Measurements from ENCODE around the gene SBNO2.

SBNO2 gene

DNA sequence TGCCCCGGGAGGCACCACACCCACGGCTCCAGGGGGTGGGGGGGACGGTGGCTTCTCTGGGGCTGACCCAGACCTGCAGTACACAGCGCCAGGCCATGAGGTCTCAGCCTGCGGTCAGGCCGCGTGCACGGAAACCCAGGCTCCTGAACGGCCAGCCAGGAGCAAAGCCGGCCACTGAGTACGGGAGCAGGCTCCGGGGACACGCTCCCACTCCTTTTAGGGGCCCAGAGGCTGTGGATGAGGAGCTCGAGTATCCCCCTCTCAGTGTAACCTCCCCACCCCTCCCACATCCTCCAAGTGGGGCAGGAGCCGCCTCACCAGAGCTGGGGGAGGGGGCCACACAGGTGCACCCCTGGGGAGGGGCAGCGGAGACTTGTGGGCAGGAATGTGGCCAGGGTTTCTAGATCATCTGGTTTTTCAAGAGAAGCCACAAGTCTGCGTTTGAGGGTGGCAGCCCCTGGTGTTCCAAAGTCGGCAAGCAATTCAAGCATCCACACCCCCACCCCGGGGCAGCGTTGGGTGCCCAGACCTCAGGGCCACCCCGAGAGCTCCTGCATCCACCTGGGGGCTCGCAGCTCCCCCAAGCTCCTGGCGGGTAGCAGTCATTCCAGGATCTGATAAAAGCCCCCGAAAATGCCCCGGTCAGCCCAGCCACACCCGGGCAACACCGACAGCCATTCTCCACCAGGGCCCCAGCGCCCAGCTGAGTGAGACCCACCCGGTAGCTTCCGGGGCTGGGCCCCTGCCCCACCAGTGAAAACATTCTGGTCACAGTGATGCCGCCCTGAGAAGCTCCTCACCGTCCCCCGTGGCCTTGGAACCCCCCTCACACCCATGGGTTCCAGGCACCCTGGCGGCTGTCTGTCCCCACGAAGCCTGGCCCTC lies 6.1 kb downstream of the SBNO2 start:
- no peak for ATAC-seq

DNA sequence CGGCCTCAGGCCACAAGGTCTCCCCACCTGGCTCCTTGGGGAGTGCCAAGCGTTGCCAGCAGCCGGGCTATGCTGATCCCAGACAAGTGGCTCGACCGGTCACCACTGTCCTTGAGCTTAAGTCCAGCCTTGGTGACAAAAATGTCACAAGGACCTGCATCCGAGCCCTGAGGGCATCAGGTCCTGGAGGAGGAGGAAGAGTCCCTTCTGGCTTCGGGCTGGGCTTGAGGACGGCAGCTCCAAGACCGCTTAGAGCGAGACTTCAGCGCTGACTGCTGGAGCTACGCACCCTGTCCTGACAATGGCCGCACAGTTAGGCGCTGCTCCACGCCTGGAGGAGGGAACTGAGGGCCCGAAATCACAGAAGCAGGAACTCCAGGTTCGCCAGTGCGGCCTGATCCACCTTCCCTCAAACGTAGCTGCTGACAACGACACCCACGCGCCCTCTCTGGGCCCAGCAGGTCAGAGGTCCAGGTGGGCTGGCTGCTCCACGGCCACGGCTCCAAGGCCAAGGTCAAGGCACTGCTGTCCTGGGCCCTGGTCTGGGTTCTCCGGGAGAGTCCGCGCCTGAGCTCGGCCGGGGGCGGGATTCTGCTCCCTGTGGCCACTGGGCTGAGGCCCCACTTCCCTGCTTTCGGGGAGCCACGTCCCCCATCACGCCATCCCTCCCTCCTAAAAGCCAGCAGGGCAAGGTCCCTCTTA lies 7.0 kb downstream of the SBNO2 start:
- no peak for ATAC-seq

DNA sequence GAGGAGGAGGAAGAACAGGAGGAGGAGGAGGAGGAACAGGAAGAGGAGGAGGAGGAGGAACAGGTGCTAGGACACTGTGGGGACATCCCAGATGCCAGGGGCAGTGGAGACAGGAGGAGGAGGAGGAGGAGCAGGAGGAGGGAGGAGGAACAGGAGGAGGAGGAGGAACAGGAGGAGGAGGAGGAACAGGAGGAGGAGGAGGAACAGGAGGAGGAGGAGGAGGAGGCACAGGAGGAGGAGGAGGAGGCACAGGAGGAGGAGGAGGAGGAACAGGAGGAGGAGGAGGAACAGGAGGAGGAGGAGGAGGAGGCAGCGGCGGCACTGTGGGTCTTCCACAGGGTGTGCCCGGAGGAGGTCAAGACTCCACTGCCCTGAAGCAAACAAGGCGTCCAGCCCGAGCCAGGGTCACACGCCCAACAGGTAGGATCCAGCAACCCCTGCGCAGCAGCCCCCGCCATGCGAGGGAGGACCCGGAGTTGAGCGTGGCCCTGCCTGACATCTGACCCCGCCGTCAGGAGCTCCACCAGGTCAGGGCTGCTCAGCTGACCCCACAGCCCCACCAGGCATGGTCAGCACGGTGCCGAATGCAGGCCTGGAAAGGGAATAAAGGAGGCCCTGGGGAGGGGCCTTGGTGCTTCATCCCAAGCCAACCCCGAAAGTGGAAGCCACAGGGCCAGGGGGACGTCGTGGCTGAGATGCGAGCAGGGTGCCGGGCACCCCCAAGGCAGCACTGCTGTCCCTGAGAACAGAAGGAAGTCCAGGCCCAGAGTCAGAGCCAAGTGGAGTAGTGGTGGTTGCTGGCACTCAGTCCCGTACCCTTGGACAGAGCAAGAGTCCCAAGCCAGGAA lies 9.2 kb downstream of the SBNO2 start:
- ATAC-seq = no peak

DNA sequence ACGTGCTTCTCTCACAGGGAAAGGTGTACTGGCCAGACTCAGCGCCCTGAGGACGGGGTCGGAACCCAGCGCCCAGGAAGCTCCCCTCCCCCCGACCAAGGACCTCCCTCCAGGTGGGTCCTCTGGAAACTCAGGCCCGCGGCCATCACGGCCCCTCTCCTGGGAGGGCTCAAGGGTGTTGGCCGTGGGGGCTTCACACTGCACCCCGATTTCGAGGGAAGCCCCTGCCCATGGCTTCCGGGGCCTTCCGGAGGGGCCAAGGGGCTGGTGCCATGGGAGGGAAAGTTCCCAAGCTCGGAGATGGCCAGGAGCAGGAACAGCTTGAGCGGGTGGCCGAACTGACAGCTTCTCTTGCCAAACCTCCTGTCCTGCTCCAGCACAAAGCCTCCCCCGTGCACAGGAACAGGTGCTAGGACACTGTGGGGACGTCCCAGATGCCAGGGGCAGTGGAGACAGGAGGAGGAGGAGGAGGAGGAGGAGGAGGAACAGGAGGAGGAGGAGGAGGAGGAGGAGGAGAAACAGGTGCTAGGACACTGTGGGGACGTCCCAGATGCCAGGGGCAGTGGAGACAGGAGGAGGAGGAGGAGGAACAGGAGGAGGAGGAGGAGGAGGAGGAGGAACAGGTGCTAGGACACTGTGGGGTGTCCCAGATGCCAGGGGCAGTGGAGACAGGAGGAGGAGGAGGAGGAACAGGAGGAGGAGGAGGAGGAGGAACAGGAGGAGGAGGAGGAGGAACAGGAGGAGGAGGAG lies 10.0 kb downstream of the SBNO2 start:
- no peak for ATAC-seq

DNA sequence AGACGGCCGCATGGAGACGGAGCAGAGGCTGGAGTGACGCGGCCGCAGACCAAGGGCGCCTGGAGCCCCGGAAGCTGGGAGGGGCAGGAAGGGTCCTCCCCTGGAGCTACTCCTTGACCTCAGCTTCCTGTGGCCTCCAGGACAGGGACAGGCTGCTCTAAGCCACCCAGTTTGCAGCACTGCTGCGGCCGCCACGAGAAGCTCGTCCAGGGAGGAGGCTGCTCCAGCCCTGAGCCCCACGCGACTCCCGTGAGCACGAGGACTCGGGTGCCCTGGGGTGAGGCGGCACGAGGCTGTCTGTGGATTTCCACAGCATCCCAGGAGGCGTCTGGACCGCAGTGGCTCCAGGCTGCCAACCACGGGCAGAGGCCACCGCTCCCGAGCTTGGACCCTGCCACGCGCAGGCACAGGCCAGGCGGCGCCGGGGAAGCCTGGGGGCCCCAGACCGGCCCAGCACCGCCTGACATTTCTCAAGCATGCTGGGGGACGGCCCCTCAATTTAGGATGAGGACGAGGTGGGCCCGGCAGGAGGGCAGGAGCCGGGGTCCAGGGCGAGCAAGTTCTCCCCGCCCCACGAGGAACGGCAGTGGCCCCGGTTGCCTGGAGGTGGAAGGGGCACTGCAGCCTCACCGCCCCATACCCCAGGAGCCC lies 10.7 kb downstream of the SBNO2 start:
- ATAC-seq = no peak

DNA sequence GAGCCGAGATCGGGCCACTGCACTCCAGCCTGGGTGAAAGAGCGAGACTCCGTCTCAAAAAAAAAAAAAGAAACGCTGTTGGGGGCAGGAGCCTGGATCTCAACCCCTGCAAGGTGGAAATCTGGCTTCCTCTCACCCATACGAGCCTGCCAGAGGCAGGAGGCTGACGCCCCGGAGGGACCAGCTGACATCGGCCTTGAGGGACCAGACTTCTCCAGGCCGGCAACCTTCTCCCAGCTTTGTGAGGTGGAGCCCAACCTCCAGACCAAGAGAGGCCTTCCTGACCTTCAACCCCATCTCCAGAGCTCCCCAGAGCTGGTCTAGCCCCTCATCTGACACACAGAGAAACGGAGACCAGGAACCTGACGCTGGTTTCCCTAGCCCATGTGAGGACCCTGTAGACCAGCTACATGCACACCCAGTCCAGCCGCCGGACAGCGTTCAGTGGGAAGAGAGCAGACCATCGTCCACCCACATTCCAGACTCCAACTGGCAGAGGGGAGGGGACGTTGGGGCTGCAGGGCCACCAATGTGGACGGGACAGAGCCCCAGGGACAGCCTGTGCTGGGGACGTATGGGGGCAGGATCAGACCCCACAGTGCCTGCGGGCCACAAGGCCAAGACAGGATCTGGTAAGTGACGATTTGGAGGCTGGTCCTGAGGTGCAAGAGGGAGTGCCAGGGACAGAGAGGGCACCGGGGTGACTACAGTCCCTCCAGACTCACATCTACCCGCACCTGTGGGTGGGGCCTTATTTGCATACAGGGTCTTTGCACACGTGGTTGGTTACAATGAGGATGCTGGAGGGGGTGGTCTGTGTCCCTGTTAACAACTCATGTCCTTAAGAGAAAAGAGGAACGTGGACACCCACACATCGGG lies 11.4 kb downstream of the SBNO2 start:
- ATAC-seq = no peak

DNA sequence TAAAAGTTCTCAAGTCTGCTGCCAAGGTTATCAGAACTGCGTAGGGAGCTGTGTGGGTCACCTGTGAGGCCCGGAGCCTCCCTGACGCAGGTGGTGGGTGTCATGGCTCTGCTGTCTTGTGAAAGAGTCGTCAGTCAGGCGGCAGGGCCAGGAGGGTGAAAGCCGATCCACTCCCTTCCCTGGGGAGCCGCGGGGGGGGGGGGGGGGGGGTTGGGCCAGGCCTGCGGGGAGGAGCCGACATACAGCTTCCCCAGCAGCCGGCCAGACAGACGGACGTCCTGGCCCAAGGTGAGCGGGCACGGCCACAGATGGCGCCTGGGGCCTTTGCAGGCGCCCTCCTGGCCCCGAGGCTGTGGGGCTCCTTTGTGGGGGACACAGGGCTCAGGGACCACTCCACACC lies 12.4 kb downstream of the SBNO2 start:
- no peak for ATAC-seq

DNA sequence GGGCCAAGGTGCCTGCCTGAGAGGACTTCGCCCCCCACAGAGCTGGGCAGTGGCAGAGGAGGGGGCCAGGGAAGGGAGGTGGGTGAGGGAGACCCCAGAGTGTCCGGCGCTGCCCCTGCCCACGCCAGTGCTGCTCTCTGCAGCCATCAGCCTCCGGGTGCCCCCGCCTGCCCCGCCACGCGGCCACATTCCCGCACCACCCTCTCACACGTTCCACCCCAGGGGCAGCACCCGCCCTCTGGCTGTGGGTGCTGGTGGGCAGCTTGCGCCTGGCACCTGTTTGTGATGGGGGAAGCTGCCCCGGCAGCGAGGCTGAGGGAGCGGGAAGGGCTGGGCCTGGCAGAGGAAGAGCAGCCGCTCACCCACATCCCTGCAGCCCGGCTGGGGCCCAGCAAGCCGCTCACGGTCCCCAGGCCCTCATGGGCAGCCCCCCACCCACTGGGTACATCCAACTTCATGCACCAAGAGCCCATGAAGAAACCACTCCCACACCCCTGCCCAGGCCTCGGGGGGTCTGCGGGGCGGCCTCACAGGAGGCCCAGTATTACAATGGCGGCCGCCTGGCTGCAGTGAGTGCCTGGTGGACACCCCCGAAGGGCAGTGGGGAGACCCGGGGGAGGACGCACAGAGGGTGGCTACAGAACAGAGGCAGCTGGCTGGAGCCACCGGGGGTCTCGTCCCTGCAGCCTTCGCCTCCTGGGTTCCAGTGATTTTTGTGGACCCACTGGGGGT lies 14.0 kb downstream of the SBNO2 start:
- ATAC-seq = no peak

DNA sequence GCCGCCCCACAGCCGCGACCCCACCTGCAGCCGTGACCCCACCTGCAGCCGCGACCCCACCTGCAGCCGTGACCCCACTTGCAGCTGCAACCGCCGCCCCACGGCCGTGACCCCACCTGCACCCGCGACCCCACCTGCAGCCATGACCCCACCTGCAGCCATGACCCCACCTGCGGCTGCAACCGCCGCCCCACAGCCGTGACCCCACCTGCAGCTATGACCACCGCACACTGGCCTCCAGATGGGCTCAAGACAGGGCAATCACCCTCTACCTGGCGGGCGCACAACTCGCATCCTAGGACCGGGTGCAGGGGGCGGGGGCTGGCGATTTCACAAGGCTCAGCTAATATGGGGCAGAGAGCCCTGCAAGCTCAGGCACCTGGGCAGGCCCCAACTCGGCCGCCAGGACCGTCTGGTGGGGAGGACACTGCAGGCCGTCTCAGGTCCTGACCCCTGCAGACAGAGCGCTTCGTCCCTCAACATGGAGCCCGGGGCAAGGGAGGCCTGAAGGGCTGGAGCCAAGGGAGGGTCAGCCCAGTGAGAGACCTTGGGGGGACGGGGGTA lies 15.1 kb downstream of the SBNO2 start:
- no peak for ATAC-seq

DNA sequence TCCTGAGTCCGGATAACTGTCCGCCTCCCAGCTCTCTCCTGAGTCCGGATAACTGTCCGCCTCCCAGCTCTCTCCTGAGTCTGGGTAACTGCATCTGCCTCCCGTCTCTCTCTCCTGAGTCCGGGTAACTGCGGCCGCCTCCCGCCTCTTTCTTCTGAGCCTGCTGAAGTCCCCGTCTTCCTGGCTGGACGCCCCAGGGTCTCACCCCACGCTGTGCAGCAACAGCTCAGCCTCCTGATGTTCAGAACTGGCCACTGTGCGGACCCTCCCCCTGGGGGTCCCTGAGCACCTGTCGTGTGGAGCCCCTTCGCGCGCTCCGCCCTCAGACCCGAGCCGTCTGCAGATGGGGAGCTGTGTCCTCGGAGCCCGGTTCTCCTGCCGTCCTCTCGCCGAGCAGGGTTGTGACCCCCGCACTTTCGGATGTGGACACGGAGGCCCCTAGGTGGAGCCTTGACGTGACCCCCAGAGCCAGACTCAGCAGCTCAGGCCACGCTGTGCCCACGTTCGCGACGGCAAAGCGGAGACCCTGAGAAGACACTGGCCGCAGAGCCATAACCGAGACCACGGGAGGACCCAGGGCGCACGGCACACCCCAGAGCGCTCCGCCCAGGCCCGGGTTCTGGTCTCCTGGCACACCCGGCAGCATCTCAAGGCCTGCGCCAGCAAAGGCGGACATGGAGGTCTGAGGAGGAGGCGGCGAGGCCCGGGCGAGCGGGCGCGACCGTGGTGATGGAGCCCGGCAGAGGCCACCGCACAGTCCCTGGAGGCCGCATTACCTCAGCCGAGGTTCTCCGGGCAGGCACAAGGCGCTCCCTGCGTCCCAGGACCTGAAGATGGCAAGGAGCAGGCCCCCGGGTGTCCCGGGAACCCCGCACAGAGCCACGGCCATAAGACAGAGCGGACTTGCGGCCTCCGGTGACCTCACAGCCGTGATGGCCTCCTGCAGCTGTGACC lies 15.9 kb downstream of the SBNO2 start:
- no peak for ATAC-seq

DNA sequence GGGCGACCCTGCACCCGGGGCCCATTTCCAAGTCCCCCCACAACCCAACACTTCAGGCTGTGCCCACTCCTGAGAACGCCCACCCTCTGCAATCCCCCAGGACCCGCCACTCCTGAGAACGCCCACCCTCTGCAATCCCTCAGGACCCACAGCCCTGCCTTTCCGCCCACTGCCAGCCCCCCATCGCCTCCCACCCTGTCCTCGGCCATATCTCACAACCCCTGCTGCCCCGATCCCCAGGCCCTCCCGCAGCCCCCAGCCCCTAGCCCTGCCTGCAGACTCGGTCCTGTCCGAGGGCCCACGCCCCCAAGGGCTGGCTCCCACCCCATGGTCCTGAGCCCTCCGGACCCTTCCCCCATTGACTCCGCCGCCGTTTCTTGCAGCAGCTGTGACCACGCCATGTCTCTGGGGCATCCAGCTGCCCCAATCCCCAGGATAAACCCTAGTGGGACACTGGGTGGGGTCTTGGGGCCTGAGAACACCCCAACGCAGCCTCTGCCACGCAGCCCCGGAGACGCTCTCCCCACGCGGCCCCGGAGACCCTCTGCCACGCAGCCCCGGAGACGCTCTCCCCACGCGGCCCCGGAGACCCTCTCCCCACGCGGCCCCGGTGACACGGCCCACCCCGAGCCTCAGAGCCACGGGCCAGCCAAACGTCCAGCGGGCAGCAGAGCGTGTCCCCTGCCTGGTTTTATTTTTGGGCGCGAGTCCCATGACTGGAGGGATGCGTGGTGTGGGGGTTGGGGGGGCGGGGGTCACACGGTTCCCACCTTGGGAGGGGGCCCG lies 17.0 kb downstream of the SBNO2 start:
- ATAC-seq = no peak

DNA sequence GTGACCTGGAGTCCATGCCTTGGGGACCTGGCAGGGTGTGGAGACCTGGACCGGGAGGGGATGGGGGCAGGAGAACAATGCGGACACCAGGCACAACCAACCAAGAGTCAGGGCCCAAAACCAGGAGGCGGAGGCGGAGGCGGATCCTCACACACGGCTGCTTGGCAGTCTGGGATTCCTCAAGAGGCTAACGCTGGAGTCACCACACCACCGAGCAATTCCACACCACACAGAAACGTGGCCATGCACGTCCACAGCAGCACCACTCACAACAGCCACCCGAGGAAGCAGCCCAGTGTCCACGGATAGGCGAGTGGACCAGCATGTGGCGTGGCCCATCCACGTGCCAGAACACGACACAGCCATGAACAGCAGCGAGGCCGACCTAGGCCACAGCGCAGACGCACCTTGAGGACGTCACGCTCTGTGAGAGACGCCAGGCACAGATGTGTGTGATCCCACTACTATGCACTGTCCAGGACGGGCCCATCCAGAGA lies 17.7 kb downstream of the SBNO2 start:
- ATAC-seq = no peak

DNA sequence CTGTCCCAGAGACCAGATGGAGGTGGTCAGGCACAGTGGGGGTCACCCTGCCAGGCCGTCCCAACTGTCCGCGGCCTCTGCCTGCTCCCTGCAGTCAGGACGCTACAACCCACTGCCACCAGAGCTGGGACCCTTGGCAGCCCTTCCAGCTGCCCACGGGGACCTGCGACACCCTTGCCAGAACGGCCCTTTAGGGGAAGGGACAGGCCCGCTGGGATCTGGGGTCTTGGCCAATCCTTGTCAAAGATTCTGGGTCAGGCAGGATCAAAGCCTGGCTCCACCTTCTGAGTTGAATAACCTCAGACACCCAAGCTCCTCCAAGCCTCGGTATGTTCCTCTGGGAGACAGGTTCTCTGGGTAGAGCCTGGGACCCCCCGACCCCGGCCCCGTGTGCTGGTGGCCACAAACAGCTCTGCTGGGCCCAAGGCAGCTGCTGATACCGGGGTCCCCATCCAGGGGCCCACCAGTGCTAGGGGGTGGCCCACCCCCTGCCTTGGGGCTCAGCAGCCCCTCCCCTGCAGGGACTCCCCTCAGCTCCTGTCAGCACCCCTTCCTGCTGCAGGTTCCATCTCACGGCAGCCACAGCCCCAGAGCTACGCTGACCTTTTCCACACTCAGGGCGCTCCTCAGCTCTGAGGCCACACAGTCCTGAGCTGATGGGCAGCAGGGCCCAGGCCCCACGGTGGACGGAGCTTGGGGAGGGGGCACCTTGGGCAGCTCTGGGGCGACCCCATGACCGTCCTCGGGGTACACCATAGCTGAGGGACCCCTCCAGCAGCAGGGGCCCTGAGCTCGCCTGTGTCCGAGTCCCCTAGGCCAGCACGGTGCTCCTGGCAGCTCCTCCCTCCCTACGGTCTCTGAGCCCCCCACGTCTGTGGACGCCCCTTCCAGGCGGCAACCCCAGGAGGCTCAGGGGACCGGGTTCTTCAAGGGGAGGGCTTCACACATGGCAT lies 18.4 kb downstream of the SBNO2 start:
- ATAC-seq = no peak

DNA sequence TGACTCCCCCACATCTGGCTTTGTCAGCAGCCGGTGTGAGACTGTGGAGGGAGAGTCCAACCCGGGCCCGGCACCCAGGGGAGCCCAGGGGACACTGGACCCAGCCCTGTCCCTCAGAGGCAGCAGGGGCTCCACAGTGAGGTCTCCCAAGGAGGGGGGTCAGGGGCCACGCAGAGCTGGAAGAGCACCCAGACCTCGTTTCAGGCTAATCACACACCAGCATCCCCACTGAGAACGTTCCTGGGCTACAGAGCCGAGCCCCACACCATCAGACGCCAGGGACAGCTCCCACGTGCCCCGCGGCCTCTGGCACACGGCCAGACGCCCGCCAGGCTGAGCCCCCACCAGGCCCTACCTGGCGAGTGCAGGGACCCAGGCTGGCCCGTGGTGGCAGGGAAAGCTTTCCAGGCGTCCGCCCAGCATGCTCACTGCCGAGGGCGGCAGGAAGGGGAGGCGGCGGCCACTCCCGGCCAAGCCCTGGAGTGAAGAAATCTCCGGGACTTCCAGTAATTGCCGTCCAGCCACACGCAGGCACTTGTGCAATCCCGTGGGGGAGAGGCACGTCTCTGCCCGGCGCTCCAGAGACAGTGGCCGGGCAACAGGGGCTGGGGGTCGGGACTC lies 19.2 kb downstream of the SBNO2 start:
- no peak for ATAC-seq

DNA sequence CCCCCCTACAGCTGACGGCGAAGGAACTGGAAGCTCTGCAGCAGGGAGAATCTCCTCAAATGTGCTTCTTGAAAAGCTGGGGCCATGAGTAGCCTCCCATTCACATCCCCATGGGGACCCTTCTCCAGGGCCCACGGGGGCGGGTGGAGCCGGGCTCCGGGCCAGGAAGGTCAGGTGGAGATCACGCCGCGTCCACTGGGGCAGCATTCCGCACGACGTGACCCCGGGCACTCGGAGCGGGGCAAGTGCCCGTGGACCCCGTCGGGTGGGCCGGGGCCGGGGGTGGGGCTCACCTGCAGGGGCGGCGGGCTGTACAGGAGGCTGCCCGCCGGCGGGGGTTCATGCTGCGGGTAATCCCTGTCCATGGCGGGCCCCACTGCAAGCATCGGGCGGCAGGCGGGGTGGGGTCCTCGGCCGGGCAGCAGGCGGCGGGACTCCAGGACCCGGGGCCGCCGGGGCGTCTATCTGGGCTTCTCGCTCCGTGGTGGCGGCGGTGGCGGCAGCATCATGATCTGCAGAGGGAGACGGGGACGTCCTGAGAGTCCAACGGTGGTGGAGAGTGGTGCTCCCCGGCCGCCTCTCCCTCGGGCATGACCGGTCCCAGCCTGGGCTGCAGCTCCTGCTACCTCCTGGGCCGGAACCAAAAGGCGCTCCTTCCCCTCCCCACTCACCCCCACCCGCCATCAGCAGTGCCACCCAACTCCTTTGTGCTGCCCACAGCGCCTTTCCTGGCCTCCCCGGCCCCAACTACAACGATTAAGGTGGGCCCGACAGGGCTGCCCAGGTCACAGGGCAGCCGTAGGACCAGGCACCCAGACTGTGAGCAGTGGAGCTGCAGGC lies 20.0 kb downstream of the SBNO2 start:
- no peak for ATAC-seq

Measured in activated CD4-positive, CD25-positive, alpha-beta regulatory T cell treated with anti-CD3 and anti-CD28 coated beads, Interleukin-2, amount 50 U/mL, for 24 hours (primary cell).